ENCODE data around the gene PODXL.

GRCh38 chr7:131530137-131530536, 26.3 kb downstream of the PODXL start:
- no peak for TF ChIP-seq CTCF (IDR thresholded peaks at IDR 0.05; ENCODE audit: insufficient read depth, low read length)
- no peak for TF ChIP-seq POLR2AphosphoS5 (IDR thresholded peaks at IDR 0.05; ENCODE audit: low read depth)
